Smooth muscle cell (in vitro differentiated cells): Measurements from ENCODE around the gene NTRK1. TPM values are rescaled to one million over a fixed set of nuclear protein-coding genes. Genes with fewer than 3 reads are reported as not detected.

Experiments used
- DNase-seq: peaks from one replicate; lab custom pipeline; 2025; ENCODE audit not compliant: unreplicated experiment; lab: John Stamatoyannopoulos, UW
- H2AFZ ChIP-seq: fragments of 200-600 bp; sonication (generic); 2 replicates; pipeline ENCODE4 v1.6.0; 2016; ENCODE audit warnings: antibody characterized with exemption, low read depth, mild to moderate bottlenecking
- H3F3A ChIP-seq: fragments of 200-600 bp; sonication (generic); 2 replicates; pipeline ENCODE4 v1.6.0; 2017; ENCODE audit warnings: antibody characterized with exemption, low read depth
- H3K27ac ChIP-seq: fragments of 200-600 bp; sonication (generic); 2 replicates; pipeline ENCODE4 v1.5.1; 2016; ENCODE audit warnings: low read depth, mild to moderate bottlenecking
- H3K27me3 ChIP-seq: fragments of 200-600 bp; sonication (generic); 2 replicates; pipeline ENCODE4 v1.6.1; 2016; ENCODE audit warnings: low read depth, mild to moderate bottlenecking
- H3K36me3 ChIP-seq: fragments of 200-600 bp; sonication (generic); 2 replicates; pipeline ENCODE4 v1.5.1; 2016; ENCODE audit warnings: low read depth
- H3K4me1 ChIP-seq: fragments of 200-600 bp; sonication (generic); 2 replicates; pipeline ENCODE4 v1.5.1; 2016; ENCODE audit warnings: low read depth
- H3K4me2 ChIP-seq: fragments of 200-600 bp; sonication (generic); 2 replicates; pipeline ENCODE4 v1.6.0; 2016; ENCODE audit warnings: mild to moderate bottlenecking
- H3K4me3 ChIP-seq: fragments of 200-600 bp; sonication (generic); 2 replicates; pipeline ENCODE4 v1.5.1; 2016; ENCODE audit warnings: mild to moderate bottlenecking
- H3K79me2 ChIP-seq: fragments of 200-600 bp; sonication (generic); 2 replicates; pipeline ENCODE4 v1.6.0; 2016; ENCODE audit warnings: low read depth, mild to moderate bottlenecking
- H3K9ac ChIP-seq: fragments of 200-600 bp; sonication (generic); 2 replicates; pipeline ENCODE4 v1.6.0; 2016; ENCODE audit warnings: low read depth
- H3K9me3 ChIP-seq: fragments of 200-600 bp; sonication (generic); replicated peaks from 2 replicates; pipeline ENCODE4 v1.5.1; 2016; ENCODE audit warnings: low read depth
- H4K20me1 ChIP-seq: fragments of 200-600 bp; sonication (generic); 2 replicates; pipeline ENCODE4 v1.6.0; 2016; ENCODE audit warnings: low read depth
- WGBS: methylation state at CpG from one replicate; pipeline ENCODE4 v1.1.7; 2016; ENCODE audit warnings: low lambda C conversion rate; 5-methylcytosine and 5-hydroxymethylcytosine counted together
- polyA plus RNA-seq: library from polyadenylated mRNA; unstranded; fragments of >200 nt; fragmentation: Nextera tagmentation; extraction: Ambion mirVana; gene quantifications from 2 replicates; pipeline ENCODE4 v1.2.1, GENCODE V29; 2016
- total RNA-seq: library from RNA; depleted of rRNA; stranded (reverse); fragments of >200 nt; gene quantifications from 2 replicates; pipeline ENCODE4 v1.2.3, GENCODE V29; 2014
- TF ChIP-seq, protein P1 (sequence below): fragments of 200-600 bp; sonication (generic); IDR thresholded peaks from 2 replicates; pipeline ENCODE4 v1.5.1; 2017; ENCODE audit warnings: borderline replicate concordance, mild to moderate bottlenecking, antibody characterized with exemption; ENCODE audit not compliant: insufficient read depth, poor library complexity, severe bottlenecking

The NTRK1 gene
- total and polyA plus RNA-seq, 2 experiments from 2014 or later = 0.85 to 3.6 TPM

DNA sequence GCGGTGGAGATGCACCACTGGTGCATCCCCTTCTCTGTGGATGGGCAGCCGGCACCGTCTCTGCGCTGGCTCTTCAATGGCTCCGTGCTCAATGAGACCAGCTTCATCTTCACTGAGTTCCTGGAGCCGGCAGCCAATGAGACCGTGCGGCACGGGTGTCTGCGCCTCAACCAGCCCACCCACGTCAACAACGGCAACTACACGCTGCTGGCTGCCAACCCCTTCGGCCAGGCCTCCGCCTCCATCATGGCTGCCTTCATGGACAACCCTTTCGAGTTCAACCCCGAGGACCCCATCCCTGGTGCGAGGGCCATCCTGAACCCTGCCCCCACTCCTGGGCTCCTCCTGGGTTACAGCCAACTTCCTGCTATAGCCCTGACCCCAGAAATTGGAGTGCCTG, 13.0 kb downstream of the NTRK1 start:
- no peak overlapping the region for H3K27ac ChIP-seq
- TF ChIP-seq, protein P1, sequence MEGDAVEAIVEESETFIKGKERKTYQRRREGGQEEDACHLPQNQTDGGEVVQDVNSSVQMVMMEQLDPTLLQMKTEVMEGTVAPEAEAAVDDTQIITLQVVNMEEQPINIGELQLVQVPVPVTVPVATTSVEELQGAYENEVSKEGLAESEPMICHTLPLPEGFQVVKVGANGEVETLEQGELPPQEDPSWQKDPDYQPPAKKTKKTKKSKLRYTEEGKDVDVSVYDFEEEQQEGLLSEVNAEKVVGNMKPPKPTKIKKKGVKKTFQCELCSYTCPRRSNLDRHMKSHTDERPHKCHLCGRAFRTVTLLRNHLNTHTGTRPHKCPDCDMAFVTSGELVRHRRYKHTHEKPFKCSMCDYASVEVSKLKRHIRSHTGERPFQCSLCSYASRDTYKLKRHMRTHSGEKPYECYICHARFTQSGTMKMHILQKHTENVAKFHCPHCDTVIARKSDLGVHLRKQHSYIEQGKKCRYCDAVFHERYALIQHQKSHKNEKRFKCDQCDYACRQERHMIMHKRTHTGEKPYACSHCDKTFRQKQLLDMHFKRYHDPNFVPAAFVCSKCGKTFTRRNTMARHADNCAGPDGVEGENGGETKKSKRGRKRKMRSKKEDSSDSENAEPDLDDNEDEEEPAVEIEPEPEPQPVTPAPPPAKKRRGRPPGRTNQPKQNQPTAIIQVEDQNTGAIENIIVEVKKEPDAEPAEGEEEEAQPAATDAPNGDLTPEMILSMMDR = no peak
- H4K20me1 ChIP-seq = no peaks in the 10 kb centered on the region
- H2AFZ ChIP-seq = no peak overlapping the region
- no peaks in the 10 kb centered on the region for H3K9me3 ChIP-seq
- H3F3A ChIP-seq = no peaks in the 10 kb centered on the region
- no peaks in the 10 kb centered on the region for H3K79me2 ChIP-seq
- no peak for DNase-seq
- 94% methylated on average over 18 of the region's 18 CpGs for WGBS
- H3K36me3 ChIP-seq = no peaks in the 10 kb centered on the region
- H3K9ac ChIP-seq = no peak overlapping the region
- H3K27me3 ChIP-seq = peaks cover 8% of the 10 kb centered on the region
- no peak overlapping the region for H3K4me2 ChIP-seq
- H3K4me1 ChIP-seq = peaks cover 5% of the 10 kb centered on the region
- no peak overlapping the region for H3K4me3 ChIP-seq

DNA sequence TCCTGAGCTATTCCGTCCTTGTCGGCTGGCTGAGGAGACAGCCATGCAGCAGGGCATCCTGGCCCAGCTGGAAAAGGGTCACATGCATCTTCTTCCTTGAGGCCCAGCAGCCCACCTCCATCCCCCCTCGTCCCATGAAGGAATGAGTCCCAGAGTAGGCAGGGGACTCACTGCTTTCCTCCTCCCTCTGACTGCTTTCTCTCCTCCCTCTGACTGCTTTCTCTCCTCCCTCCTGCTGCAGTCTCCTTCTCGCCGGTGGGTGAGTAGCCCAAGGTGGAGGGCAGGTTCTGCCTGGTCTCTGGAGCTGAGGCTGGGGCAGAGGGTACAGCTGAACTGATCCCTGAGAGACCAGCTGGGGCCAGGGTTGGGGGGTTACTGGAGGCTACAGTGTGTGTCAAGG, 13.5 kb downstream of the NTRK1 start:
- Histone ChIP-seq H3K9me3 (no peaks in the 10 kb centered on the region), H3K9ac (no peak overlapping the region), H3K4me3 (no peak overlapping the region), H3K36me3 (no peaks in the 10 kb centered on the region), H3K27ac (no peak overlapping the region), H3K27me3 (peaks cover 8% of the 10 kb centered on the region), H2AFZ (no peak overlapping the region), H3K4me2 (no peak overlapping the region), H3F3A (no peaks in the 10 kb centered on the region), H3K79me2 (no peaks in the 10 kb centered on the region), H4K20me1 (no peaks in the 10 kb centered on the region), H3K4me1 (peaks cover 5% of the 10 kb centered on the region)
- 90% methylated on average over 5 of the region's 5 CpGs for WGBS
- no peak for DNase-seq
- TF ChIP-seq, protein P1 = no peak

DNA sequence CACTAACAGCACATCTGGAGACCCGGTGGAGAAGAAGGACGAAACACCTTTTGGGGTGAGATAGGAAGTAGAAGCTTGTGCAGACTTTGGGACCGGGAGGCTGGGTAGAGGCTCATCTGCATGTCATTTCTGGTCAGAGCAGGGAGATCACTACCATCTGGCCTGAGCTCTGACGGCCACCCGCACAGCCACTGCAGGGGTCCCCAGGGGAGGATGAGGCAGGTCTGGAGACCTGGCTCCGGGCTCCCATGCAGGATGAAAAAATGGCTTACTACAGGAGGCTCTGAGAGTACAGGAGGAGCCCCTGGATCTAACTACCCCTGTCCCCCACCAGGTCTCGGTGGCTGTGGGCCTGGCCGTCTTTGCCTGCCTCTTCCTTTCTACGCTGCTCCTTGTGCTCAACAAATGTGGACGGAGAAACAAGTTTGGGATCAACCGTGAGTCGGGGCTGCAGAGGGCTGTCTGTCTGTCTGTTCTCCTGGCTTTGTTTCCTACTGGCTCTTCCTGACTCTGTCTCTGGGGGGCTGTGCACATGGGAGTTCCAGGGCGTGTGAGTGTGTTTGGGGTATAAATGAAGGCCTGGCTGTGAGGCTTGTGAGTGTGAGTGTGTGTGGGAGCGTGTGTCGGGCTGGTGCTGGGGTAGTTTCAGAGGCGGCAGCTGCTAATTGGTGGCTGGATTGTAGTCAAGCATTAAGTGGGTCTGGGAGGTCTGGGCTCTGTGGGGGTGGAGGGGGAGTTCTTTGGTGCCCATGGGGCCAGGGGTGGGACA, 14.1 kb downstream of the NTRK1 start:
- TF ChIP-seq, protein P1 = no peak
- H2AFZ ChIP-seq = no peak overlapping the region
- H3K9ac ChIP-seq = no peak overlapping the region
- H3K4me1 ChIP-seq = peaks cover 5% of the 10 kb centered on the region
- no peak overlapping the region for H3K27ac ChIP-seq
- no peaks in the 10 kb centered on the region for H3K79me2 ChIP-seq
- no peaks in the 10 kb centered on the region for H3F3A ChIP-seq
- no peak for DNase-seq
- H3K9me3 ChIP-seq = no peaks in the 10 kb centered on the region
- WGBS = 92% methylated on average over 16 of the region's 16 CpGs
- H3K36me3 ChIP-seq = no peaks in the 10 kb centered on the region
- H3K4me2 ChIP-seq = no peak overlapping the region
- H4K20me1 ChIP-seq = no peaks in the 10 kb centered on the region
- H3K4me3 ChIP-seq = no peak overlapping the region
- H3K27me3 ChIP-seq = peaks cover 8% of the 10 kb centered on the region

DNA sequence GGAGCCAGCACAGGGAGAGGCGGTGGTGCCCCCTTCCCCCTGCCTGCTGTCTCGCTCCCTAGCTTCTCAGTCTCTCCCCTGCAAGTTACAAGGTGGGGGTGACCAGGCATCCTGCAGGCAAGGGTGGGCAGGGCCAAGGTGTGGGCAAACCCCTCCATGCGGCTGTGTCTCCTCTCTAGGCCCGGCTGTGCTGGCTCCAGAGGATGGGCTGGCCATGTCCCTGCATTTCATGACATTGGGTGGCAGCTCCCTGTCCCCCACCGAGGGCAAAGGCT, 14.6 kb downstream of the NTRK1 start:
- DNase-seq = no peak
- Histone ChIP-seq H3K79me2 (no peaks in the 10 kb centered on the region), H3F3A (no peaks in the 10 kb centered on the region), H4K20me1 (no peaks in the 10 kb centered on the region), H3K4me1 (peaks cover 4% of the 10 kb centered on the region), H3K36me3 (no peaks in the 10 kb centered on the region), H2AFZ (no peak overlapping the region), H3K4me3 (no peak overlapping the region), H3K9ac (no peak overlapping the region), H3K9me3 (no peaks in the 10 kb centered on the region), H3K4me2 (no peak overlapping the region), H3K27me3 (peaks cover 8% of the 10 kb centered on the region), H3K27ac (no peak overlapping the region)
- TF ChIP-seq, protein P1 = no peak
- WGBS = 95% methylated on average over 3 of the region's 5 CpGs
